ENCODE measurements around the gene ADCYAP1. TPM values are rescaled to one million over a fixed set of nuclear protein-coding genes. Genes with fewer than 3 reads are reported as not detected.

The ADCYAP1 gene
- total and polyA plus RNA-seq, 10 donors: 0.02 to 0.82 (median 0.34) TPM; not detected in 5

DNA sequence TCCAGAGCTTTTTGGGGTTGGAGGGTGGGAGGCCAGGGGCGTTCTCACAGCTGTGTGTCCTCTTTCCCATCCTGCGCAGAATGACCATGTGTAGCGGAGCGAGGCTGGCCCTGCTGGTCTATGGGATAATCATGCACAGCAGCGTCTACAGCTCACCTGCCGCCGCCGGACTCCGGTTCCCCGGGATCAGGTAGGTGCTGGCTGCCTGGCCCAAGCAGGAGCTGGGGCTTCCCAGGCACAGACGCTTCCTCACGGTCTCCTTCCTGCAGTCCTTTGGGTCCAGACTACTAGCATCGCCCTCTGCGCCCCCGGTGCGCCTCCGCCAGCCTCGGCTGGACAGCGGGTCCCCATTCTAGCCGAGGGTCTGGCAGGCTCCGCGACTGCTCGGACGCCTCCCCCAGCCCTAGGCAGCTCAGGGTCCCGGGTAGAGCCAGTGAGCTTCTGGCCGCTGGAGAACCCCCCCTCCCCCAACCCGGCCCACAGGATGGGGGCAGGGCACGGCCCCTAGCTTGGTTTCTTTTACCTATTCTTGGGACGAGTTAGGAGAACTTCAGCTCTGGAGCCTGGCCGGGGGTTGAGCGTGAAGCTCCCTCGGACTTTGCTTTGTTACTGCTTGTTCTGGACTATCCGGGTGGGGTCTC, 756 bp downstream of the ADCYAP1 start:
- H3K27me3 ChIP-seq (replicated peaks in 1 of 7): peaks cover 23 to 100% (median 83%) of the 10 kb centered on the region in 7 donors
- 4 to 11% (median 7%) methylated on average over 17 to 33 of the region's 33 CpGs for WGBS, 5 donors
- H3K27ac ChIP-seq: no peak overlapping the region
- DNase-seq: no peak
- H3K4me3 ChIP-seq: no peak overlapping the region
- TF ChIP-seq POLR2A (IDR thresholded peaks at IDR 0.05) (no peak), POLR2AphosphoS5 (IDR thresholded peaks at IDR 0.05) (no peak)
- TF ChIP-seq, protein P1, sequence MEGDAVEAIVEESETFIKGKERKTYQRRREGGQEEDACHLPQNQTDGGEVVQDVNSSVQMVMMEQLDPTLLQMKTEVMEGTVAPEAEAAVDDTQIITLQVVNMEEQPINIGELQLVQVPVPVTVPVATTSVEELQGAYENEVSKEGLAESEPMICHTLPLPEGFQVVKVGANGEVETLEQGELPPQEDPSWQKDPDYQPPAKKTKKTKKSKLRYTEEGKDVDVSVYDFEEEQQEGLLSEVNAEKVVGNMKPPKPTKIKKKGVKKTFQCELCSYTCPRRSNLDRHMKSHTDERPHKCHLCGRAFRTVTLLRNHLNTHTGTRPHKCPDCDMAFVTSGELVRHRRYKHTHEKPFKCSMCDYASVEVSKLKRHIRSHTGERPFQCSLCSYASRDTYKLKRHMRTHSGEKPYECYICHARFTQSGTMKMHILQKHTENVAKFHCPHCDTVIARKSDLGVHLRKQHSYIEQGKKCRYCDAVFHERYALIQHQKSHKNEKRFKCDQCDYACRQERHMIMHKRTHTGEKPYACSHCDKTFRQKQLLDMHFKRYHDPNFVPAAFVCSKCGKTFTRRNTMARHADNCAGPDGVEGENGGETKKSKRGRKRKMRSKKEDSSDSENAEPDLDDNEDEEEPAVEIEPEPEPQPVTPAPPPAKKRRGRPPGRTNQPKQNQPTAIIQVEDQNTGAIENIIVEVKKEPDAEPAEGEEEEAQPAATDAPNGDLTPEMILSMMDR (IDR thresholded peaks at IDR 0.05 in 8 of 11, conservative IDR thresholded peaks at IDR 0.05 in 3 of 11): no peak
- H3K9me3 ChIP-seq: peaks cover 0 to 3% (median 0%) of the 10 kb centered on the region in 8 donors
- intact Hi-C loops (cut with DNase I; ENCODE audit: low total_unique reads): no loop called here
- H3K36me3 ChIP-seq: no peaks in the 10 kb centered on the region
- peaks cover 21 to 53% (median 38%) of the 10 kb centered on the region in 6 donors for H3K4me1 ChIP-seq

GRCh38 chr18:905948-906415, 1.3 kb downstream of the ADCYAP1 start:
- Histone ChIP-seq H3K9me3 (peaks cover 0 to 3% (median 0%) of the 10 kb centered on the region in 8 donors), H3K4me3 (peak overlapping the region in 1 of 8 donors; percentile 69), H3K27me3 (replicated peaks in 1 of 7) (peaks cover 23 to 100% (median 88%) of the 10 kb centered on the region in 7 donors), H3K4me1 (peaks cover 21 to 53% (median 38%) of the 10 kb centered on the region in 6 donors), H3K36me3 (no peaks in the 10 kb centered on the region), H3K27ac (no peak overlapping the region)
- TF ChIP-seq POLR2A (IDR thresholded peaks at IDR 0.05) (no peak), POLR2AphosphoS5 (IDR thresholded peaks at IDR 0.05) (no peak)
- TF ChIP-seq, protein P1 (IDR thresholded peaks at IDR 0.05 in 8 of 11, conservative IDR thresholded peaks at IDR 0.05 in 3 of 11): no peak
- intact Hi-C loops (cut with DNase I; ENCODE audit: low total_unique reads): no loop called here
- DNase-seq: no peak
- 2 to 6% (median 4%) methylated on average over 19 to 26 of the region's 26 CpGs for WGBS, 5 donors

DNA sequence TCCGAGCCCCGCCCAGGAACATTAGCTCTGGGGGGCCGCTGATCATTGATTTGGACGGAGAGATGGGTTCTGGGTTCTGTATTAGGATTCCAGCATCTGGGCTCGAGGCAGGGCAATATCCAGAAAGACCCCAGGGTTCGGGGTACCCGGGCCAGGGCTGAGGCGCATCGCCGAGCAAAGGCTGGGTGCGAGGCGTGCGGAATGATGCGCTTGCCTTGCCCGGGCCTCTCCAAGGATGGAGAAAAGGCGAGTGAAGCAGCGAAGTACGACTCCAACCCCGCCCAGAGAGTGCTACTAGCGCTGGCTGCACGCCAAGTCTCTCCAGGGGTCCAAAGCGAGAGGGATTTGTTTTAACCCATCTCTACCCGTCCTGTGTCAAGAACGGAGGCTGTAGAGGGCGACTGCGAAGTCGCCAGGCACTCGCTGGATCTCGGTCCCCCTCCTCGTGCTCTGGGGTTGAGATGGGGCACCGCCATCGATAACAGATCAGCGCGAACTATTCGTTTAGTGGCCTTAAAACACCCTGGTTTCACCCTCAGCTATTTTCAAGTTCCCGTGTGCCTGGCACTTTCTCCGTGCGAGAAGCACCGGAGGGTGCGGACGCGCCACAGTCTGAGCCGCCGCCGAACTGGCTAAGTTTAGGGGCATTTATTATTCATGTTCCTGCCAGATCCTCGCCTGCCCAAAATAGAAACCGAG, 1.9 kb downstream of the ADCYAP1 start:
- H3K27me3 ChIP-seq (replicated peaks in 1 of 7): peaks cover 23 to 100% (median 94%) of the 10 kb centered on the region in 7 donors
- no peak for DNase-seq
- no peak overlapping the region for H3K27ac ChIP-seq
- TF ChIP-seq POLR2AphosphoS5 (IDR thresholded peaks at IDR 0.05) (no peak), POLR2A (IDR thresholded peaks at IDR 0.05) (no peak)
- TF ChIP-seq, protein P1 (IDR thresholded peaks at IDR 0.05 in 8 of 11, conservative IDR thresholded peaks at IDR 0.05 in 3 of 11): no peak
- H3K4me3 ChIP-seq: peak overlapping the region in 6 of 8 donors; percentile 44 to 69 (median 46)
- no peaks in the 10 kb centered on the region for H3K36me3 ChIP-seq
- WGBS, 5 donors: 4 to 10% (median 6%) methylated on average over 32 to 47 of the region's 47 CpGs
- peaks cover 0 to 3% (median 0%) of the 10 kb centered on the region in 8 donors for H3K9me3 ChIP-seq
- intact Hi-C loops (cut with DNase I; ENCODE audit: low total_unique reads): no loop called here
- H3K4me1 ChIP-seq: peaks cover 21 to 53% (median 38%) of the 10 kb centered on the region in 6 donors

Data from spleen (tissue), 11 donors.